SK-N-SH treated with all-trans-retinoic acid at 6 μM for 48 hours (cell line): ENCODE data around the gene ZC3H13.
A peak's percentile ranks its signal among the peaks of the same experiment; 100 is the strongest.

Experiments
- ATAC-seq: fragments of 200-7000 bp; cut with Tn5 transposase; 3 replicates; pipeline ENCODE4 v1.9.1; 2020; ENCODE audit warnings: mild to moderate bottlenecking, moderate library complexity
- ARNTL ChIP-seq: fragments of 450-650 bp; formaldehyde crosslinking; IDR thresholded peaks from 2 replicates; pipeline ENCODE4 v1.5.0; 2020; ENCODE audit warnings: low read depth, mild to moderate bottlenecking, moderate library complexity, borderline replicate concordance
- CREB5 ChIP-seq: fragments of 250-450 bp; sonication (Bioruptor Pico); IDR thresholded peaks from 2 replicates; pipeline ENCODE4 v1.5.1; 2020; ENCODE audit warnings: low read depth, mild to moderate bottlenecking, moderate library complexity
- CSDC2 ChIP-seq: fragments of 250-450 bp; sonication (Bioruptor Pico); IDR thresholded peaks from 2 replicates; pipeline ENCODE4 v1.5.0; 2020; ENCODE audit warnings: mild to moderate bottlenecking, moderate library complexity
- CSRNP3 ChIP-seq: fragments of 250-450 bp; sonication (Bioruptor Pico); IDR thresholded peaks from 2 replicates; pipeline ENCODE4 v1.5.1; 2021; ENCODE audit warnings: mild to moderate bottlenecking, moderate library complexity
- ESRRG ChIP-seq: fragments of 250-450 bp; sonication (Bioruptor Pico); IDR thresholded peaks from 2 replicates; pipeline ENCODE4 v1.6.1; 2021; ENCODE audit warnings: mild to moderate bottlenecking
- GLIS3 ChIP-seq: fragments of 250-450 bp; sonication (Bioruptor Pico); IDR thresholded peaks from 2 replicates; pipeline ENCODE4 v1.5.0; 2020; ENCODE audit warnings: mild to moderate bottlenecking, moderate library complexity
- ISL1 ChIP-seq: fragments of 250-450 bp; sonication (Bioruptor Pico); IDR thresholded peaks from 2 replicates; pipeline ENCODE4 v2.1.2; 2022; ENCODE audit warnings: mild to moderate bottlenecking, moderate library complexity
- OSR1 ChIP-seq: fragments of 250-450 bp; sonication (Bioruptor Pico); IDR thresholded peaks from 2 replicates; pipeline ENCODE4 v1.8.0; 2022; ENCODE audit warnings: moderate library complexity, mild to moderate bottlenecking, inconsistent platforms
- PATZ1 ChIP-seq: fragments of 250-450 bp; sonication (Bioruptor Pico); IDR thresholded peaks from 2 replicates; pipeline ENCODE4 v1.8.0; 2020; ENCODE audit warnings: mild to moderate bottlenecking, moderate library complexity, borderline replicate concordance
- POU6F1 ChIP-seq: fragments of 250-450 bp; sonication (Bioruptor Pico); IDR thresholded peaks from 2 replicates; pipeline ENCODE4 v1.8.0; 2021; ENCODE audit warnings: low read depth, mild to moderate bottlenecking, moderate library complexity, borderline replicate concordance
- PPARA ChIP-seq: fragments of 250-450 bp; sonication (Bioruptor Pico); IDR thresholded peaks from 2 replicates; pipeline ENCODE4 v1.5.0; 2020; ENCODE audit warnings: mild to moderate bottlenecking, borderline replicate concordance
- RARB ChIP-seq: fragments of 250-450 bp; sonication (Bioruptor Pico); IDR thresholded peaks from 2 replicates; pipeline ENCODE4 v1.8.0; 2021; ENCODE audit warnings: mild to moderate bottlenecking, moderate library complexity
- SNAI2 ChIP-seq: fragments of 250-450 bp; sonication (Bioruptor Pico); IDR thresholded peaks from 2 replicates; pipeline ENCODE4 v1.5.0; 2020; ENCODE audit warnings: mild to moderate bottlenecking, moderate library complexity
- TCF4 ChIP-seq: fragments of 250-450 bp; sonication (Bioruptor Pico); IDR thresholded peaks from 2 replicates; pipeline ENCODE4 v1.8.0; 2021; ENCODE audit warnings: mild to moderate bottlenecking, moderate library complexity, borderline replicate concordance
- TOX ChIP-seq: fragments of 250-450 bp; sonication (Bioruptor Pico); IDR thresholded peaks from 2 replicates; pipeline ENCODE4 v1.8.0; 2021; ENCODE audit warnings: mild to moderate bottlenecking, moderate library complexity, borderline replicate concordance
- TSHZ2 ChIP-seq: fragments of 250-450 bp; sonication (Bioruptor Pico); IDR thresholded peaks from 2 replicates; pipeline ENCODE4 v1.5.0; 2020; ENCODE audit warnings: mild to moderate bottlenecking, moderate library complexity
- ZC3H10 ChIP-seq: fragments of 250-450 bp; sonication (Bioruptor Pico); IDR thresholded peaks from 2 replicates; pipeline ENCODE4 v1.5.1; 2021; ENCODE audit warnings: mild to moderate bottlenecking, moderate library complexity
- ZFP3 ChIP-seq: fragments of 250-450 bp; sonication (Bioruptor Pico); IDR thresholded peaks from 2 replicates; pipeline ENCODE4 v1.5.0; 2020; ENCODE audit warnings: mild to moderate bottlenecking, moderate library complexity
- ZFP30 ChIP-seq: fragments of 450-650 bp; formaldehyde crosslinking; IDR thresholded peaks from 2 replicates; pipeline ENCODE4 v1.5.0; 2022; ENCODE audit warnings: mild to moderate bottlenecking, moderate library complexity
- ZNF565 ChIP-seq: fragments of 450-650 bp; formaldehyde crosslinking; conservative IDR thresholded peaks from 2 replicates; pipeline ENCODE4 v1.5.0; 2020; ENCODE audit warnings: low read depth, mild to moderate bottlenecking, moderate library complexity
- ZNF70 ChIP-seq: fragments of 450-650 bp; formaldehyde crosslinking; IDR thresholded peaks from 2 replicates; pipeline ENCODE4 v1.5.0; 2020; ENCODE audit warnings: mild to moderate bottlenecking, moderate library complexity
- ZNF8 ChIP-seq: fragments of 450-650 bp; formaldehyde crosslinking; IDR thresholded peaks from 2 replicates; pipeline ENCODE4 v1.5.0; 2020; ENCODE audit warnings: mild to moderate bottlenecking, moderate library complexity

ZC3H13 gene

GRCh38 chr13:45917019-45917418 lies 135.5 kb downstream of the ZC3H13 start:
- TF ChIP-seq ZFP30 (CRISPR knock-in tag) (no peak), TCF4 (CRISPR knock-in tag) (no peak), ZC3H10 (no peak), ZNF565 (CRISPR knock-in tag) (no peak), OSR1 (CRISPR knock-in tag) (no peak), POU6F1 (no peak), ZNF70 (CRISPR knock-in tag) (no peak), CREB5 (CRISPR knock-in tag) (no peak), ZFP3 (no peak), ESRRG (CRISPR knock-in tag) (no peak), GLIS3 (CRISPR knock-in tag) (no peak), CSDC2 (no peak), PPARA (CRISPR knock-in tag) (no peak), ZNF8 (CRISPR knock-in tag) (no peak), TOX (no peak), ARNTL (CRISPR knock-in tag) (no peak), RARB (no peak)
- TF ChIP-seq, all 23 proteins: peak for 0
- no peak for ATAC-seq

- TF ChIP-seq POU6F1: no peak
- TF ChIP-seq ZFP3: no peak
- TF ChIP-seq GLIS3 (CRISPR knock-in tag): no peak
- no peak for TF ChIP-seq TSHZ2 (CRISPR knock-in tag)
- no peak for TF ChIP-seq ESRRG (CRISPR knock-in tag)
- TF ChIP-seq CSDC2: no peak
- no peak for TF ChIP-seq ARNTL (CRISPR knock-in tag)
- TF ChIP-seq TCF4 (CRISPR knock-in tag): no peak
- TF ChIP-seq ZFP30 (CRISPR knock-in tag): no peak
- no peak for TF ChIP-seq ZNF565 (CRISPR knock-in tag)
- ATAC-seq: no peak
Measured at GRCh38 chr13:45915686-45916439, 136.7 kb downstream of the ZC3H13 start.

- peak; percentile 31; the same call in 1 of the 3 replicates for ATAC-seq
- TF ChIP-seq POU6F1 (no peak), ARNTL (CRISPR knock-in tag) (no peak), CREB5 (CRISPR knock-in tag) (no peak), ISL1 (CRISPR knock-in tag) (no peak), PATZ1 (CRISPR knock-in tag) (no peak), CSRNP3 (CRISPR knock-in tag) (no peak), ZNF565 (CRISPR knock-in tag) (no peak), SNAI2 (CRISPR knock-in tag) (no peak), TOX (no peak), ZFP30 (CRISPR knock-in tag) (no peak), ZNF8 (CRISPR knock-in tag) (no peak), ZNF70 (CRISPR knock-in tag) (no peak), RARB (no peak)
Measured at GRCh38 chr13:45909673-45910072, 142.9 kb downstream of the ZC3H13 start.
